Suprapubic skin (tissue), 4 donors: ENCODE measurements around the gene TRAPPC10.

Experiments used
- CTCF ChIP-seq, 2 donors: fragments of 200-600 bp in 1 of 2; fragments of 450-650 bp in 1 of 2; sonication (generic) in 1 of 2; IDR thresholded peaks; one replicate each; pipeline ENCODE4 v1.5.1; 2016 to 2019; ENCODE audit warnings: antibody characterized with exemption in 2 of 2, mild to moderate bottlenecking in 1 of 2, moderate library complexity in 1 of 2
- EP300 ChIP-seq: sonication (generic); formaldehyde crosslinking; IDR thresholded peaks from one replicate; pipeline ENCODE4 v1.6.1; 2017; ENCODE audit warnings: antibody characterized with exemption
- POLR2A ChIP-seq, 2 donors: fragments of 450-650 bp; IDR thresholded peaks; one replicate each; pipeline ENCODE4 v1.6.1; 2017; ENCODE audit warnings: antibody characterized with exemption in 2 of 2, mild to moderate bottlenecking in 2 of 2, moderate library complexity in 2 of 2
- POLR2AphosphoS5 ChIP-seq, 3 donors: sonication (generic); formaldehyde crosslinking; IDR thresholded peaks; one replicate each; pipeline ENCODE4 v1.6.1; 2017; ENCODE audit warnings: antibody characterized with exemption in 3 of 3

DNA sequence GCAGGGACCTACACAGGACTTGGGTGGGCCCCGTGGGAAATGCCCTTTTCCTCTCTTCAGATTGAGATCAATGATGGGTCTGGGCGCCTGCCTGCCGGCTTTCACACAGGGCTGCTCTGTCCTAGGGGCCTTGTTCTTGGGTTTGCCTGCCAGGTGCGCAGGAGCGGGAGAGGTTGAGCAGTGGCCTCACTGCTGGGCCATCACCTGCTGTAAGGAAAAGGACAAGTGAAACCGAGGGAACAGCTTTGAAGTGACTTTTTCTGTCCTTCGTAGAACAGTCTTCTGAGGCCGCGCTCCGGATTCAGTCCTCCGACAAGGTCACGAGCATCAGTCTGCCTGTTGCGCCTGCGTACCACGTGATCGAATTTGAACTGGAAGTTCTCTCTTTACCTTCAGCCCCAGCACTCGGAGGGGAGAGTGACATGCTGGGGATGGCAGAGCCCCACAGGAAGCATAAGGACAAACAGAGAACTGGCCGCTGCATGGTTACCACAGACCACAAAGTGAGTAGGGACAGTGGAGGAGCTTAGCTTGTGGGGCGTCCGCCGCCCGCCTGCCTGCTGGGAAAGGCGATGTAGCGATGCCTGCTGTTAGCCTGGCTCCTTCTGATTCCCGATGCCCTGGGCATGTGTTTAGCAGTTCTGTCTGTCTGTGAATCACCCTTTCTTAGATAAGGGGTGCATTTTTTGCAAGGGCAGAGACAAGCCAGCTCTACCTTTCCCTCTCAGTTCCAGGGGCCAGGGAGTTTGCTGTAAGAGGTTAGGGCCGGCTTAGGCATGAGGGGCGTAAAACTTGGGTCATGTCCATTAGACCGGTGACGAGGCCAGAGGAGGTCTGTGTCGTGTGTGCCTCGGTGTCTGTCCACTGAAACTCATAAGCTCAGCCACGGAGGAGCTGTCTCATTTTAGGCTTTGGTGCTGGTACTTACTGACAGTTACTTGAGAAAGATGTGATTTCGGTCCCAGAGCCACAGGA, 75.6 kb downstream of the TRAPPC10 start:
- no peak for TF ChIP-seq CTCF (IDR thresholded peaks at IDR 0.05)
- no peak for TF ChIP-seq POLR2AphosphoS5 (IDR thresholded peaks at IDR 0.05)
- TF ChIP-seq POLR2A (IDR thresholded peaks at IDR 0.05): no peak
- no peak for TF ChIP-seq EP300
